Small intestine (tissue), 7 donors: ENCODE results near the gene CD300A. TPM values are rescaled to one million over a fixed set of nuclear protein-coding genes. Genes with fewer than 3 reads are reported as not detected.

Experiments
- DNase-seq, 2 donors: peaks; one replicate each; pipeline versions ENCODE4 v3.0.0 to v3.0.0-alpha.2; 2013
- FAIRE-seq: peaks from 2 replicates; lab custom pipeline; 2012; peaks lifted over from hg19 to GRCh38; lab: Jason Lieb, UNC
- H3K27ac ChIP-seq, 3 donors: one replicate each; pipeline ENCODE4 v1.5.1; 2013; ENCODE audit warnings: low read length in 2 of 3, mild to moderate bottlenecking in 2 of 3, control low read depth in 1 of 3, inconsistent platforms in 1 of 3, low read depth in 1 of 3, moderate library complexity in 1 of 3
- H3K27me3 ChIP-seq, 3 donors: one replicate each; pipeline ENCODE4 v1.6.1; 2013; ENCODE audit warnings: low read length in 3 of 3, inconsistent platforms in 1 of 3; ENCODE audit not compliant: control insufficient read depth in 3 of 3, insufficient read depth in 3 of 3
- H3K36me3 ChIP-seq, 3 donors: one replicate each; pipeline ENCODE4 v1.6.1; 2013; ENCODE audit warnings: low read length in 3 of 3, inconsistent platforms in 1 of 3, low read depth in 1 of 3, mild to moderate bottlenecking in 1 of 3, moderate library complexity in 1 of 3; ENCODE audit not compliant: control insufficient read depth in 3 of 3, insufficient read depth in 2 of 3
- H3K4me1 ChIP-seq, 3 donors: one replicate each; pipeline ENCODE4 v1.6.1; 2013; ENCODE audit warnings: low read length in 2 of 3, inconsistent platforms in 1 of 3, low read depth in 1 of 3, mild to moderate bottlenecking in 1 of 3, moderate library complexity in 1 of 3; ENCODE audit not compliant: control insufficient read depth in 3 of 3, insufficient read depth in 2 of 3
- H3K4me3 ChIP-seq, 3 donors: one replicate each; pipeline ENCODE4 v1.5.1; 2013; ENCODE audit warnings: low read length in 3 of 3, control low read depth in 1 of 3, inconsistent platforms in 1 of 3, low read depth in 1 of 3, mild to moderate bottlenecking in 1 of 3, moderate library complexity in 1 of 3
- H3K9me3 ChIP-seq, 2 donors: one replicate each; pipeline ENCODE4 v1.6.1; 2013; ENCODE audit warnings: low read depth in 1 of 2, low read length in 1 of 2; ENCODE audit not compliant: control insufficient read depth in 2 of 2, insufficient read depth in 1 of 2
- WGBS, 3 donors: extraction: QIAGEN DNeasy Blood & Tissue Kit; methylation state at CpG; one replicate each; pipeline ENCODE4 v1.1.7; 2013; 5-methylcytosine and 5-hydroxymethylcytosine counted together
- polyA plus RNA-seq, 4 donors: library from polyadenylated mRNA; stranded (reverse) in 3 of 4; unstranded in 1 of 4; fragments of 200-250 nt in 3 of 4; fragments of 120-200 nt in 1 of 4; gene quantifications; one replicate each; pipeline versions ENCODE4 v1.2.1 to v1.2.3, GENCODE V29; 2013
- donor health status: healthy with polysubstance abuse.
- donor health status: control.
- donor health status: control.
- donor health status: Bipolar disorder and iron deficiency.
- donor health status: healthy.

CD300A gene
- polyA plus RNA-seq, 4 donors = 1.1 to 5.9 (median 5.4) TPM

DNA sequence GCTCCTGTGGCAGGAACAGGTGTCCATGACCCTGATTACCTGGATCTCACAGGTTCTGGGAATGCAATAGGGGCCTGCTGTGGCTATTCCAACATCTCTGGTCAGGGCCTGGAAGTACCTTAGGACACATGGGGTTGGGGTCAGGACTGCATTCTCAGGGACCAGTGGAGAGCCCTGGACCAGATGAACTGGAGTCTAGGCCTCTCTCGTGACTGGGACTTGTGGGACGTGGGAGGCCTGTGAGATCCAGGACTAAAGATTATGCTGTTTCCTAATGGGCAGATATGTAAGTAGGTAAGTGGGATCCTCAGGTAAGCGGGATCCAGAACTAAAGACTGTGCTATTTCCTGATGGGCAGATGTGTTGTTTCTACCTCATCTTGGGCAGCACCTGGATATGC lies 16.2 kb upstream of the CD300A start:
- H3K27me3 ChIP-seq = no peaks in the 10 kb centered on the region
- H3K4me3 ChIP-seq = no peak overlapping the region
- no peaks in the 10 kb centered on the region for H3K9me3 ChIP-seq
- FAIRE-seq (no peak), DNase-seq (no peak)
- H3K4me1 ChIP-seq = peaks cover 2 to 26% (median 9%) of the 10 kb centered on the region in 3 donors
- H3K36me3 ChIP-seq = peaks cover 0 to 50% (median 0%) of the 10 kb centered on the region in 3 donors
- WGBS, 3 donors = 83 to 97% (median 92%) methylated on average over 3 of the region's 3 CpGs
- H3K27ac ChIP-seq = no peak overlapping the region

DNA sequence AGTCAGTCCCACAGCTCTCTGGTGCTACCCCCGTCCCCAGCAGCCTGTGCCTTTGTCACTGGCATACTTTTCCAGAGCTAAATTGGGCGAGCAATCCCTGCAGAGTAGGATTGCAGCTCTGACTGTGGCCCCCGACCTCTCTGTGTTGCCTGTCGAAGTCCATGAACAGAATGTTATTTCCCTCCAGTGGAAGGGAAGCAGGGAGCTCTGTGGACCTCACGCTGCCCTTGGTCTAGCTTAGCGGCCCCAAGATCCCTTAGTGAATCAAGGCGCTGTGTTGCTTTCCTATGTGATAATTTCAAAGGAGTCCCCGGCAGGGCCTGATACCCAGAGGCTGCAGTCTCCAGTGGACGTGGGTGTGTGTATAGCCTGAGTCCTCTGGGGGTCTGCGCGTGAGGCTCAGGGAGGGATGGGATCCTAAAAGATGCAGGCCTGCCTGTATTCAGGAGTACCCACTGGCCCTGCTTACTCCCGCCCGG lies 15.5 kb upstream of the CD300A start:
- no peaks in the 10 kb centered on the region for H3K9me3 ChIP-seq
- H3K4me1 ChIP-seq = peaks cover 2 to 22% (median 9%) of the 10 kb centered on the region in 3 donors
- no peak for DNase-seq
- 82 to 87% (median 84%) methylated on average over 13 of the region's 13 CpGs for WGBS, 3 donors
- no peak for FAIRE-seq
- H3K4me3 ChIP-seq = no peak overlapping the region
- peaks cover 0 to 42% (median 0%) of the 10 kb centered on the region in 3 donors for H3K36me3 ChIP-seq
- H3K27me3 ChIP-seq = no peaks in the 10 kb centered on the region
- H3K27ac ChIP-seq = no peak overlapping the region

DNA sequence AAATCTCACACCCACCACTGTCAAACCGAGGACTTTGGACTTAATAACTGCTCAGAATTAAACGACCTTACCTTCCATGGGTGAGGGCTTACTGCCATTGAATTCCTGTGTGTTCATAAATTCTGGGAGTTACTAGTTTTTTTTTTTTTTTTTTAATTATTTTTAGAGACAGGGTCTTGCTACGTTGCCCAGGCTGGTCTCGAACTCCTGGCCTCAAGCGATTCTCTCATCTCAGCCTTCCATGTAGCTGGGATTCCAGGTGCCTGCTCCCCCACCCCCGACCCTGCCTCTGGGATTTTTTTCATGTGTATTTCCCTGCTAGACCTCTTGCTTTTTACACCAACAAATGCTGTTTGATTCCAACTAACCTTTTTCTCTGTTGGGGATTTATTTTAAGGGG lies 14.9 kb upstream of the CD300A start:
- no peak for FAIRE-seq
- Histone ChIP-seq H3K4me3 (no peak overlapping the region), H3K9me3 (no peaks in the 10 kb centered on the region), H3K27me3 (no peaks in the 10 kb centered on the region), H3K36me3 (peaks cover 0 to 39% (median 0%) of the 10 kb centered on the region in 3 donors), H3K27ac (no peak overlapping the region), H3K4me1 (peaks cover 2 to 22% (median 9%) of the 10 kb centered on the region in 3 donors)
- 43 to 60% (median 56%) methylated on average over 5 to 6 of the region's 6 CpGs for WGBS, 3 donors
- no peak for DNase-seq

DNA sequence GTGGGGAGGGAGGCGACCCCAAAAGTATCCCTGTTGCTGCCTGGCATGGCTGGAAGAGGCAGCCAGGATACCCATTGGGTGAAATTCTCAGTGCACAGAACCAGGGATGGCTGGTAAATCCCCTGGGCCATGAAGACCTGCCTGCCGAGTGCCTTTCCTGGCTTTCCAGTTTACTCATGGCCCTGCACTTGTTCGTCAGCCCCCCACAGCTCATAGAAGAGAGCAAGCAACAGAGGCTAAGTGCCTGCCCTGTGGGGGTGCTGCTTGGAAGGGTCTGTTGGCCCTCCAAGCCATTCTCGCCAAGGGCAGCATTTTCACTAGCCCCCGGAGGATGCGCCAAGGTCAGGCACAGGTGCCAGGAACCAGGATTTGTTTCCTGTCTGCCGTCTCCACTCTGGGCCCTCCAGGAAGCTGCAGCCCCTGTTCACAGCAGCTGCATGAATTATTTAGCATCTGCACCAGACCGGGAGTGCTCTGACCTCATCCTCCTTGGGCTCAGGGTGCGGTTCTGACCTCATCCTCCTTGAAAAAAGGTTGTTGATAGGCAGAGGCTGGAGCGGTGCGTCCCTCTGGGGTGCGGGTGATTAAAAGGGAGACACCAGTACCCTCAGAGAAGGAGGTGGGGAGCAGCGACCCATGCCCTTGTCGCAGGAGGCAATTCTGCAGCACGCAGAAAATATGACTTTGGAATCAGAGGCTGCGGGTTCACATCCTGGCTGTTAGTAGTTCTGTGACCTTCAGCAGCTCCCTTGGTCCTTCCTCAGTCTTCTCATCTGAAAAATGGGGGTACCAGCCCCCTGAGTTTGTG lies 14.2 kb upstream of the CD300A start:
- H3K27me3 ChIP-seq = no peaks in the 10 kb centered on the region
- DNase-seq (peak; percentile 48 to 58), FAIRE-seq (no peak)
- H3K4me3 ChIP-seq = no peak overlapping the region
- 28 to 49% (median 31%) methylated on average over 16 of the region's 16 CpGs for WGBS, 3 donors
- peaks cover 0 to 32% (median 0%) of the 10 kb centered on the region in 3 donors for H3K36me3 ChIP-seq
- H3K4me1 ChIP-seq = peaks cover 2 to 23% (median 9%) of the 10 kb centered on the region in 3 donors
- H3K27ac ChIP-seq = peak overlapping the region in 1 of 3 donors; percentile 6
- no peaks in the 10 kb centered on the region for H3K9me3 ChIP-seq

DNA sequence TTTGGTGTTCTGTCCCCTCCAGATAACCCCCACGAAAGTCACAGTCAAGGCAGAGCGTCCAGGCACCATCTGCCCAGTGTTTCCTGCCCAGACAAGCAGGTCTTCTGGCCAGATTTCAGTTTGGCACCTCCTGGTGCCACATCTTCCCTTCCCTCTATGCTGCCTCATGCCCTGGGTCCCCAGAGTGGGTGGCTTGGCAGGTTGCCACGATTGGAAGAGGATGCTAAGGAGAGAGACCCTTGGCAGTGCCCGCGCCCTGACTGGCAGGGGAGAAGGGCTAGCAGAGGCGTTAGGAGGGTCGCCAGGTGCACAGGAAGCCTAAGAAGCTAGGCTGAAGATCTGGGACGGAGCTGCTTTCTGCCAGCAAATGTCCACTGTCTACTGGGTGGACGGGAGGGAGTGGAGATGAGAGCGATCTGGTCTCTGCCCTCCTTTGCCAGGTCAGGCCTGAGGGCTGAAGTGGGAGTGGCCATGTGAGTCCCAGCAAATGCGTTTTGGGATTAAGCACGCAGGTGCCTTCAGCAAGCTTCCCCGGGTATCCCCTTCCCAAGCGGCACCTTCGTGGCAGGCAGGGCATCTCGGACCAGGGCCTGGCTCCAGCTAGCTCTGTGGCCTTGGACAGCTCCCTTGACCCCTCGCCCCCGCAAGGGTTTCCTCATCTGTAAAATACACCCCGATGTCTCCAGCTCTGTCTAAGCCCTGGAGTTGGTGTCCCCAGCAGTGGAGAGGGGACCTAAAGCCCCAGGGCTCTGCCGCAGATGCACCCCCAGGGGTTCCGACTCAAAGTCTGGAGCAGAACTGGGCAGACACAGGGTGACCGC lies 13.4 kb upstream of the CD300A start:
- Histone ChIP-seq H3K36me3 (peaks cover 0 to 24% (median 0%) of the 10 kb centered on the region in 3 donors), H3K4me3 (peak overlapping the region in 2 of 3 donors; percentile 30 to 37), H3K27ac (peak overlapping the region in 1 of 3 donors; percentile 27), H3K9me3 (no peaks in the 10 kb centered on the region), H3K27me3 (no peaks in the 10 kb centered on the region), H3K4me1 (peaks cover 2 to 26% (median 9%) of the 10 kb centered on the region in 3 donors)
- FAIRE-seq = no peak
- DNase-seq = no peak
- 46 to 57% (median 51%) methylated on average over 22 of the region's 22 CpGs for WGBS, 3 donors

DNA sequence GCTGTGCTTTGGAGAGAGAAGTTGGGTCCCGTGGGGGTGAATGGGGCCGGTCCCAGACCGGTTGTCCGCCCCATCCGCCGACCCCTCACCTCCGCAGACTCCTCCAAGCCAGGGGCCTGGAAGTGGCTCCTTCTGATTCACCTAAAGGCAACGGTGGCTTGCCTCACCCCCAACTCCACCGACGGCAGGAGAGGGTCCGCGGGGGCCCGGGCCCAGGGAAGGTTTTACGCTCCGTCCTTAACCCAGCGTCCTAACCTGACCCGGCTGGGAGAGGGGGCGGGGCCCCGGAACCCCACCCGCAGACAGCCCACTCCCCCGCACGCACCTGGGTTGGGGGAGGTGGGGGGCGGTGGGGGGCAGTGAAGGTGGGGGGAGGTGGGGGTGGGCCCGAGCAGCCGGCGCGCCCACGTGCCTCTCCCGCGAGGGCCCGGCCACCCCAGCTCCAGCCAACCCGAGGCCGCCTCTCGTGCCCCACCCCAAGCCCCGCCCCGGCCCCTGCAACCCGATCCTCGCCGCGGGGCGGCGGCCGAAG lies 12.7 kb upstream of the CD300A start:
- Histone ChIP-seq H3K27me3 (no peaks in the 10 kb centered on the region), H3K36me3 (peaks cover 0 to 21% (median 0%) of the 10 kb centered on the region in 3 donors), H3K27ac (peak overlapping the region in 1 of 3 donors; percentile 27), H3K9me3 (no peaks in the 10 kb centered on the region), H3K4me1 (peaks cover 2 to 26% (median 9%) of the 10 kb centered on the region in 3 donors), H3K4me3 (peak overlapping the region in 2 of 3 donors; percentile 30 to 37)
- DNase-seq (no peak), FAIRE-seq (no peak)
- 3 to 5% (median 4%) methylated on average over 35 to 43 of the region's 43 CpGs for WGBS, 3 donors

DNA sequence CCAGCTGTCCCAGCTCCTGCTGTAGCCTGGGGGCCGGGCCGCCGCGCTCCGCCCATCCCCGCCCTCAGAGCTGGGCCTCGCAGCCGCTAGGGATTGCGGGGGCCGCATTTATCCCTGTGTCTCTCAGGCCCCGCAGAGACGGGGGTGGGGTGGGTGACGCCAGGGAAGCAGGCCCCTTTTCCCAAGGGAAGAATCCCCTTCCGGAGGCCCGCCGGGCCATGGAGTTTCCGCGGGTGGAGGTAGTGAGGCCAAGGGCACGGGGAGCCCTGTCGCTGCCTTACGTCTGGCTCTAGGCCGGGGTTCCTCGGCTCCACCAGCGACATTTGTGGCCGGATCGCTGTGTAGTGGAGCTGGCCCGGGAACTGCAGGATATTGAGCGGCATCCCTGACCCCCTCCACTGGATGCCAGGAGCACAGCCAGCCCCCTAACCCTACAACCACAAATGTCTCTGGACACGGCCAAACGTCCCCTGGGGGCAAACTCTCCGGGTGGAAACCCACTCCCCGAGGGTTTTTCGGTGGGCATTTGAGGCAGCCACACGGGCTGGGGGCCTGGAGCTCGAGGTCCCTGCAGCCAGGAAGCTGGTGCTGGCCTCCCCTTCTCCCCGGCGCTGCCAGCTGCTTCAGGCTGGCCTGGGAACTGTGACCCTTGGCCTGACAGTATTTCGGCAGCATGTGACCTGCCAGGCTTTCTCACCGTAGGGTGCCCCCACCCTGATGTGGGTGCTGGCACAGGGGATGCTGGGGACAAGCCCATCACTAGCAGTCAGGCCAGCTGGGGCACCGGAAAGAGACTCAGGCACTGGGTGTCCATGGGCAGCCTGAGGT lies 12.0 kb upstream of the CD300A start:
- Histone ChIP-seq H3K27ac (peak overlapping the region; percentile 31 to 88 (median 42)), H3K9me3 (no peaks in the 10 kb centered on the region), H3K36me3 (peaks cover 0 to 16% (median 0%) of the 10 kb centered on the region in 3 donors), H3K4me1 (peaks cover 2 to 26% (median 9%) of the 10 kb centered on the region in 3 donors), H3K4me3 (peak overlapping the region in 2 of 3 donors; percentile 19 to 37), H3K27me3 (no peaks in the 10 kb centered on the region)
- WGBS, 3 donors = 6 to 11% (median 9%) methylated on average over 31 to 40 of the region's 40 CpGs
- peak; percentile 88 to 94 for DNase-seq
- no peak for FAIRE-seq
